H9 (cell line): ENCODE results near the gene ACTN2. TPM values are rescaled to one million over a fixed set of nuclear protein-coding genes. Genes with fewer than 3 reads are reported as not detected.

Source experiments
- DNase-seq: peaks from one replicate; pipeline ENCODE4 v3.0.0-alpha.2; 2017
- H2AFZ ChIP-seq: one replicate; pipeline ENCODE4 v1.6.1; 2013; ENCODE audit warnings: mild to moderate bottlenecking, low read length, control low read depth, moderate library complexity
- H2AK5ac ChIP-seq: 2 replicates; pipeline ENCODE4 v1.6.1; 2013; ENCODE audit warnings: low read length, control low read depth, mixed read lengths; ENCODE audit not compliant: insufficient read length
- H2BK120ac ChIP-seq: one replicate; pipeline ENCODE4 v1.6.1; 2013; ENCODE audit warnings: low read depth, mild to moderate bottlenecking, low read length, control low read depth, inconsistent platforms; ENCODE audit not compliant: poor library complexity, severe bottlenecking
- H2BK12ac ChIP-seq: 2 replicates; pipeline ENCODE4 v1.6.1; 2013; ENCODE audit warnings: low read length, control low read depth, mixed read lengths, low read depth; ENCODE audit not compliant: insufficient read length
- H2BK15ac ChIP-seq: 2 replicates; pipeline ENCODE4 v1.6.1; 2013; ENCODE audit warnings: low read depth, low read length, control low read depth
- H2BK20ac ChIP-seq: one replicate; pipeline ENCODE4 v1.6.1; 2013; ENCODE audit warnings: low read depth, mild to moderate bottlenecking, low read length, control low read depth, inconsistent platforms; ENCODE audit not compliant: poor library complexity, severe bottlenecking
- H2BK5ac ChIP-seq: 2 replicates; pipeline ENCODE4 v1.6.1; 2013; ENCODE audit warnings: low read length, control low read depth, mixed read lengths; ENCODE audit not compliant: insufficient read length
- H3K14ac ChIP-seq: 2 replicates; pipeline ENCODE4 v1.6.1; 2013; ENCODE audit warnings: low read length, control low read depth; ENCODE audit not compliant: insufficient read depth
- H3K18ac ChIP-seq: 2 replicates; pipeline ENCODE4 v1.6.1; 2013; ENCODE audit warnings: low read depth, mild to moderate bottlenecking, mixed read lengths, low read length, control low read depth; ENCODE audit not compliant: insufficient read length
- H3K23ac ChIP-seq: 2 replicates; pipeline ENCODE4 v1.6.1; 2013; ENCODE audit warnings: low read length, control low read depth, mixed read lengths, low read depth; ENCODE audit not compliant: insufficient read length
- H3K23me2 ChIP-seq: 2 replicates; pipeline ENCODE4 v1.6.1; 2013; ENCODE audit warnings: low read depth, mild to moderate bottlenecking, mixed read lengths, low read length, control low read depth; ENCODE audit not compliant: insufficient read length, poor library complexity, severe bottlenecking
- H3K27ac ChIP-seq: 2 replicates; pipeline ENCODE4 v1.5.1; 2013; ENCODE audit warnings: low read length, control low read depth, mixed read lengths, low read depth; ENCODE audit not compliant: insufficient read length
- H3K27me3 ChIP-seq: 2 replicates; pipeline ENCODE4 v1.6.1; 2013; ENCODE audit warnings: low read length, control low read depth, inconsistent platforms; ENCODE audit not compliant: insufficient read depth
- H3K4ac ChIP-seq: 2 replicates; pipeline ENCODE4 v1.6.1; 2013; ENCODE audit warnings: low read depth, mild to moderate bottlenecking, control low read depth, inconsistent platforms, low read length, moderate library complexity
- H3K4me1 ChIP-seq: 2 replicates; pipeline ENCODE4 v1.6.1; 2013; ENCODE audit warnings: low read length, control low read depth, inconsistent platforms; ENCODE audit not compliant: insufficient read depth
- H3K4me2 ChIP-seq: 2 replicates; pipeline ENCODE4 v1.6.1; 2013; ENCODE audit warnings: low read length, control low read depth, mixed read lengths; ENCODE audit not compliant: insufficient read length, insufficient read depth
- H3K56ac ChIP-seq: 2 replicates; pipeline ENCODE4 v1.6.1; 2013; ENCODE audit warnings: low read depth, mild to moderate bottlenecking, mixed read lengths, low read length, control low read depth; ENCODE audit not compliant: insufficient read length
- H3K79me1 ChIP-seq: 2 replicates; pipeline ENCODE4 v1.6.1; 2013; ENCODE audit warnings: low read depth, mild to moderate bottlenecking, moderate library complexity, low read length, control low read depth, inconsistent platforms; ENCODE audit not compliant: insufficient read depth, poor library complexity, severe bottlenecking
- H3K79me2 ChIP-seq: 2 replicates; pipeline ENCODE4 v1.6.1; 2013; ENCODE audit warnings: low read length, control low read depth, inconsistent platforms; ENCODE audit not compliant: insufficient read depth
- H3K9ac ChIP-seq: 2 replicates; pipeline ENCODE4 v1.6.1; 2013; ENCODE audit warnings: low read length, control low read depth, mixed read lengths; ENCODE audit not compliant: insufficient read length; ENCODE audit errors: extremely low read depth
- H3K9me3 ChIP-seq: one replicate; pipeline ENCODE4 v1.6.1; 2013; ENCODE audit warnings: low read depth, low read length, inconsistent platforms; ENCODE audit not compliant: control insufficient read depth
- H3T11ph ChIP-seq: one replicate; pipeline ENCODE4 v1.6.1; 2013; ENCODE audit warnings: mild to moderate bottlenecking, low read length, control low read depth, inconsistent platforms
- H4K20me1 ChIP-seq: one replicate; pipeline ENCODE4 v1.6.1; 2013; ENCODE audit not compliant: control insufficient read depth, insufficient read length, insufficient read depth
- H4K5ac ChIP-seq: 2 replicates; pipeline ENCODE4 v1.6.1; 2013; ENCODE audit warnings: low read depth, mild to moderate bottlenecking, mixed read lengths, low read length, control low read depth; ENCODE audit not compliant: insufficient read length
- H4K8ac ChIP-seq: replicated peaks from 2 replicates; pipeline ENCODE4 v1.6.1; 2013; ENCODE audit warnings: low read length, control low read depth, mixed read lengths, low read depth; ENCODE audit not compliant: insufficient read length
- H4K91ac ChIP-seq: 2 replicates; pipeline ENCODE4 v1.6.1; 2013; ENCODE audit warnings: low read depth, mild to moderate bottlenecking, moderate library complexity, mixed read lengths, low read length, control low read depth; ENCODE audit not compliant: insufficient read length
- H3K27ac Mint-ChIP-seq, 3 experiments: 2 replicates in 2 of 3; 3 replicates in 1 of 3; pipeline ENCODE4 v1.8.0; 2020 to 2021; ENCODE audit warnings: mixed read lengths in 3 of 3, mild to moderate bottlenecking in 1 of 3, moderate library complexity in 1 of 3
- H3K27me3 Mint-ChIP-seq: 2 replicates; pipeline ENCODE4 v1.8.0; 2021; ENCODE audit warnings: low read depth, mild to moderate bottlenecking, moderate library complexity, mixed read lengths
- H3K36me3 Mint-ChIP-seq, 3 experiments: 2 replicates in 2 of 3; 3 replicates in 1 of 3; pipeline ENCODE4 v1.8.0; 2020 to 2021; ENCODE audit warnings: low read depth in 3 of 3, mixed read lengths in 3 of 3; ENCODE audit not compliant: insufficient read depth in 1 of 3
- H3K4me1 Mint-ChIP-seq, 2 experiments: 2 replicates each; pipeline ENCODE4 v1.8.0; 2020; ENCODE audit warnings: mixed read lengths in 2 of 2
- H3K4me3 Mint-ChIP-seq, 2 experiments: 2 replicates in 1 of 2; 3 replicates in 1 of 2; pipeline ENCODE4 v1.8.0; 2020 to 2021; ENCODE audit warnings: mild to moderate bottlenecking in 2 of 2, mixed read lengths in 2 of 2, moderate library complexity in 1 of 2
- H3K9me3 Mint-ChIP-seq, 2 experiments: 2 replicates in 1 of 2; 3 replicates in 1 of 2; pipeline ENCODE4 v1.8.0; 2020; ENCODE audit warnings: mild to moderate bottlenecking in 2 of 2, mixed read lengths in 2 of 2, moderate library complexity in 1 of 2
- WGBS: extraction: QIAGEN DNeasy Blood & Tissue Kit; methylation state at CpG from one replicate; pipeline ENCODE4 v1.1.7; 2013; ENCODE audit warnings: missing lambda C conversion rate, low lambda C conversion rate, mixed read lengths; ENCODE audit not compliant: insufficient read length; ENCODE audit errors: extremely low coverage; 5-methylcytosine and 5-hydroxymethylcytosine counted together
- total RNA-seq: library from RNA; stranded (reverse); gene quantifications from 2 replicates; pipeline ENCODE4 v1.2.1, GENCODE V29; 2021
- TF ChIP-seq, protein P1 (sequence below): fragments of 200-600 bp; sonication (generic); conservative IDR thresholded peaks from 3 replicates; pipeline ENCODE4 v1.8.0; 2021; ENCODE audit warnings: antibody characterized with exemption, mild to moderate bottlenecking

The ACTN2 gene
- total RNA-seq, 1 experiment from 2014 or later, result 2.3 TPM

DNA sequence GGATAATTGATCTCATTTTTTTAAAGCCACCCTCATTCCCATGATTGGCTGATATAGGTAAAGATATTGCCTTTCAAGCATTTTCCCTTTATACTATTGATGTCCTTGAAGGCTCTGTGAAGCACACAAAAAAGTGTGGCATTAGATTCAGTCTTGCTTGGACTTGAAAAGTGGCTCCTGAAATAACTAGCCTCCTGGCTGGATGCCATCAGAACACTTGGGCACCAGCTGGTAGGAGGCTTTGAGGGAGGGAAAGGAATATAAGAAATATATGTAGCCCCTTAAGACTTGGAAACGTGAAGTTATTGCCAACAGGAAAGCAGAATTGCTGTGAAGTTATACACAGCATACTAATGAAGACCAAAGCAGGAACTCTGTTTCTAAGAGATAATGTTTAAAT lies 122.8 kb downstream of the ACTN2 start:
- Histone ChIP-seq H4K20me1 (no peaks in the 10 kb centered on the region), H2BK12ac (no peak overlapping the region), H3K9me3 (no peaks in the 10 kb centered on the region), H3K9ac (no peak overlapping the region), H3K14ac (no peak overlapping the region), H3K4me2 (no peak overlapping the region), H3K4me1 (no peaks in the 10 kb centered on the region), H3K56ac (no peak overlapping the region), H3T11ph (no peak overlapping the region), H3K27ac (no peak overlapping the region), H2BK120ac (no peak overlapping the region), H4K5ac (no peak overlapping the region), H3K23ac (no peak overlapping the region), H3K79me2 (no peaks in the 10 kb centered on the region), H3K18ac (no peak overlapping the region), H3K23me2 (no peaks in the 10 kb centered on the region), H4K8ac (no peak overlapping the region), H2BK15ac (no peak overlapping the region), H2AFZ (no peak overlapping the region), H2BK5ac (no peak overlapping the region), H3K4ac (no peak overlapping the region), H3K27me3 (no peaks in the 10 kb centered on the region), H3K79me1 (no peaks in the 10 kb centered on the region), H2AK5ac (no peak overlapping the region), H2BK20ac (no peak overlapping the region), H4K91ac (no peak overlapping the region)
- DNase-seq, result no peak
- Mint-ChIP-seq H3K36me3 (peaks cover 6 to 27% (median 27%) of the 10 kb centered on the region in 3 experiments; a peak in 6 of 7 replicates), H3K27ac (no peak overlapping the region), H3K4me3 (no peak overlapping the region), H3K27me3 (no peaks in the 10 kb centered on the region), H3K4me1 (no peaks in the 10 kb centered on the region), H3K9me3 (no peaks in the 10 kb centered on the region)
- WGBS, result no CpG with 5 or more reads among the region's 1 CpG
- TF ChIP-seq, protein P1, sequence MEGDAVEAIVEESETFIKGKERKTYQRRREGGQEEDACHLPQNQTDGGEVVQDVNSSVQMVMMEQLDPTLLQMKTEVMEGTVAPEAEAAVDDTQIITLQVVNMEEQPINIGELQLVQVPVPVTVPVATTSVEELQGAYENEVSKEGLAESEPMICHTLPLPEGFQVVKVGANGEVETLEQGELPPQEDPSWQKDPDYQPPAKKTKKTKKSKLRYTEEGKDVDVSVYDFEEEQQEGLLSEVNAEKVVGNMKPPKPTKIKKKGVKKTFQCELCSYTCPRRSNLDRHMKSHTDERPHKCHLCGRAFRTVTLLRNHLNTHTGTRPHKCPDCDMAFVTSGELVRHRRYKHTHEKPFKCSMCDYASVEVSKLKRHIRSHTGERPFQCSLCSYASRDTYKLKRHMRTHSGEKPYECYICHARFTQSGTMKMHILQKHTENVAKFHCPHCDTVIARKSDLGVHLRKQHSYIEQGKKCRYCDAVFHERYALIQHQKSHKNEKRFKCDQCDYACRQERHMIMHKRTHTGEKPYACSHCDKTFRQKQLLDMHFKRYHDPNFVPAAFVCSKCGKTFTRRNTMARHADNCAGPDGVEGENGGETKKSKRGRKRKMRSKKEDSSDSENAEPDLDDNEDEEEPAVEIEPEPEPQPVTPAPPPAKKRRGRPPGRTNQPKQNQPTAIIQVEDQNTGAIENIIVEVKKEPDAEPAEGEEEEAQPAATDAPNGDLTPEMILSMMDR, result no peak
